Smooth muscle cell (in vitro differentiated cells): Measurements from ENCODE around the gene LNX1. TPM values are rescaled to one million over a fixed set of nuclear protein-coding genes. Genes with fewer than 3 reads are reported as not detected.

ENCODE experiments used
- DNase-seq: peaks from one replicate; lab custom pipeline; 2025; ENCODE audit not compliant: unreplicated experiment; lab: John Stamatoyannopoulos, UW
- H2AFZ ChIP-seq: fragments of 200-600 bp; sonication (generic); 2 replicates; pipeline ENCODE4 v1.6.0; 2016; ENCODE audit warnings: antibody characterized with exemption, low read depth, mild to moderate bottlenecking
- H3F3A ChIP-seq: fragments of 200-600 bp; sonication (generic); 2 replicates; pipeline ENCODE4 v1.6.0; 2017; ENCODE audit warnings: antibody characterized with exemption, low read depth
- H3K27ac ChIP-seq: fragments of 200-600 bp; sonication (generic); 2 replicates; pipeline ENCODE4 v1.5.1; 2016; ENCODE audit warnings: low read depth, mild to moderate bottlenecking
- H3K27me3 ChIP-seq: fragments of 200-600 bp; sonication (generic); 2 replicates; pipeline ENCODE4 v1.6.1; 2016; ENCODE audit warnings: low read depth, mild to moderate bottlenecking
- H3K36me3 ChIP-seq: fragments of 200-600 bp; sonication (generic); 2 replicates; pipeline ENCODE4 v1.5.1; 2016; ENCODE audit warnings: low read depth
- H3K4me1 ChIP-seq: fragments of 200-600 bp; sonication (generic); 2 replicates; pipeline ENCODE4 v1.5.1; 2016; ENCODE audit warnings: low read depth
- H3K4me2 ChIP-seq: fragments of 200-600 bp; sonication (generic); 2 replicates; pipeline ENCODE4 v1.6.0; 2016; ENCODE audit warnings: mild to moderate bottlenecking
- H3K4me3 ChIP-seq: fragments of 200-600 bp; sonication (generic); 2 replicates; pipeline ENCODE4 v1.5.1; 2016; ENCODE audit warnings: mild to moderate bottlenecking
- H3K79me2 ChIP-seq: fragments of 200-600 bp; sonication (generic); 2 replicates; pipeline ENCODE4 v1.6.0; 2016; ENCODE audit warnings: low read depth, mild to moderate bottlenecking
- H3K9ac ChIP-seq: fragments of 200-600 bp; sonication (generic); 2 replicates; pipeline ENCODE4 v1.6.0; 2016; ENCODE audit warnings: low read depth
- H3K9me3 ChIP-seq: fragments of 200-600 bp; sonication (generic); replicated peaks from 2 replicates; pipeline ENCODE4 v1.5.1; 2016; ENCODE audit warnings: low read depth
- H4K20me1 ChIP-seq: fragments of 200-600 bp; sonication (generic); 2 replicates; pipeline ENCODE4 v1.6.0; 2016; ENCODE audit warnings: low read depth
- CTCF ChIP-seq: fragments of 200-600 bp; sonication (generic); IDR thresholded peaks from 2 replicates; pipeline ENCODE4 v1.5.1; 2017; ENCODE audit warnings: borderline replicate concordance, mild to moderate bottlenecking, antibody characterized with exemption; ENCODE audit not compliant: insufficient read depth, poor library complexity, severe bottlenecking
- WGBS: methylation state at CpG from one replicate; pipeline ENCODE4 v1.1.7; 2016; ENCODE audit warnings: low lambda C conversion rate; 5-methylcytosine and 5-hydroxymethylcytosine counted together
- polyA plus RNA-seq: library from polyadenylated mRNA; unstranded; fragments of >200 nt; fragmentation: Nextera tagmentation; extraction: Ambion mirVana; gene quantifications from 2 replicates; pipeline ENCODE4 v1.2.1, GENCODE V29; 2016
- total RNA-seq: library from RNA; depleted of rRNA; stranded (reverse); fragments of >200 nt; gene quantifications from 2 replicates; pipeline ENCODE4 v1.2.3, GENCODE V29; 2014

The LNX1 gene
- total RNA-seq (4.3 and 4.6 TPM in 2 replicates), polyA plus RNA-seq (2.3 and 3.5 TPM in 2 replicates)

- no peak for TF ChIP-seq CTCF
- peak within 1 kb of the TSS; percentile 66 for H3K4me3 ChIP-seq
- peaks cover 17% of the 10 kb centered on the region for H3K4me1 ChIP-seq
- H3K9ac ChIP-seq: peak within 1 kb of the TSS; percentile 84
- H3F3A ChIP-seq: no peaks in the 10 kb centered on the region
- no peaks in the 10 kb centered on the region for H3K9me3 ChIP-seq
- H3K36me3 ChIP-seq: no peaks in the 10 kb centered on the region
- no peak for DNase-seq
- peak within 1 kb of the TSS; percentile 91 for H3K4me2 ChIP-seq
- no peaks in the 10 kb centered on the region for H3K79me2 ChIP-seq
- H3K27ac ChIP-seq: peak within 1 kb of the TSS; percentile 93
- peak within 1 kb of the TSS; percentile 88 for H2AFZ ChIP-seq
- H4K20me1 ChIP-seq: no peaks in the 10 kb centered on the region
- WGBS: 19% methylated on average over 13 of the region's 13 CpGs
- H3K27me3 ChIP-seq: no peaks in the 10 kb centered on the region
Observed at GRCh38 chr4:53591372-53591892, at the start of gene LNX1. TSS of gene LNX1 (minus strand) at chr4:53591486. CDS start at chr4:53574002, 17,484 bp downstream.

- Histone ChIP-seq H3K4me1 (no peaks in the 10 kb centered on the region), H3K4me2 (no peak overlapping the region), H3K9me3 (no peaks in the 10 kb centered on the region), H3K27me3 (no peaks in the 10 kb centered on the region), H4K20me1 (no peaks in the 10 kb centered on the region), H2AFZ (no peak overlapping the region), H3K9ac (no peak overlapping the region), H3F3A (no peaks in the 10 kb centered on the region), H3K79me2 (no peaks in the 10 kb centered on the region), H3K4me3 (no peak overlapping the region), H3K27ac (no peak overlapping the region), H3K36me3 (no peaks in the 10 kb centered on the region)
- no peak for TF ChIP-seq CTCF
- no peak for DNase-seq
- 80% methylated on average over 10 of the region's 10 CpGs for WGBS
Observed at GRCh38 chr4:53640576-53641453, 49.5 kb upstream of the LNX1 start.

- Histone ChIP-seq H3K27ac (no peak overlapping the region), H3K4me1 (no peaks in the 10 kb centered on the region), H3K27me3 (no peaks in the 10 kb centered on the region), H3F3A (no peaks in the 10 kb centered on the region), H3K9me3 (no peaks in the 10 kb centered on the region), H3K4me2 (no peak overlapping the region), H3K9ac (no peak overlapping the region), H3K36me3 (no peaks in the 10 kb centered on the region), H3K79me2 (no peaks in the 10 kb centered on the region), H4K20me1 (no peaks in the 10 kb centered on the region), H2AFZ (no peak overlapping the region), H3K4me3 (no peak overlapping the region)
- no peak for DNase-seq
- TF ChIP-seq CTCF: no peak
Observed at GRCh38 chr4:53638919-53639318, 47.6 kb upstream of the LNX1 start.
